ENCODE data around the gene SND1.

DNA sequence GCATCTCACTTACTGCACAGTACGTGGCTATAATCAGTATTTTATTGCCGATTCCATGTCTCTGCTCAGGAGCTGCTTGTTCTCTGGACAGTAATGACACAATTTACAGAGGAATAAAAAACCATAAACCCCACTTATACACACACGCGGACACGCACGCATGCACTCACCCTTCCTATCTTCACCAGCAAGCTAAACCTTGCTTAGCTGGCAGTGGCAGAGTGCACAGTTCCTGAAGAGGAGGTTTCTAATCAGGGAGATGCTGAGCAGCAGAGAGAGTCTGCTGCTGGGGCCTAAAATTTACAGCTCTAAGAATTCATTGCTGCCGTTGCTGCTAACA lies 66.3 kb downstream of the SND1 start:
- TF ChIP-seq POLR2A (IDR thresholded peaks at IDR 0.05), result no peak
- TF ChIP-seq, protein P1, sequence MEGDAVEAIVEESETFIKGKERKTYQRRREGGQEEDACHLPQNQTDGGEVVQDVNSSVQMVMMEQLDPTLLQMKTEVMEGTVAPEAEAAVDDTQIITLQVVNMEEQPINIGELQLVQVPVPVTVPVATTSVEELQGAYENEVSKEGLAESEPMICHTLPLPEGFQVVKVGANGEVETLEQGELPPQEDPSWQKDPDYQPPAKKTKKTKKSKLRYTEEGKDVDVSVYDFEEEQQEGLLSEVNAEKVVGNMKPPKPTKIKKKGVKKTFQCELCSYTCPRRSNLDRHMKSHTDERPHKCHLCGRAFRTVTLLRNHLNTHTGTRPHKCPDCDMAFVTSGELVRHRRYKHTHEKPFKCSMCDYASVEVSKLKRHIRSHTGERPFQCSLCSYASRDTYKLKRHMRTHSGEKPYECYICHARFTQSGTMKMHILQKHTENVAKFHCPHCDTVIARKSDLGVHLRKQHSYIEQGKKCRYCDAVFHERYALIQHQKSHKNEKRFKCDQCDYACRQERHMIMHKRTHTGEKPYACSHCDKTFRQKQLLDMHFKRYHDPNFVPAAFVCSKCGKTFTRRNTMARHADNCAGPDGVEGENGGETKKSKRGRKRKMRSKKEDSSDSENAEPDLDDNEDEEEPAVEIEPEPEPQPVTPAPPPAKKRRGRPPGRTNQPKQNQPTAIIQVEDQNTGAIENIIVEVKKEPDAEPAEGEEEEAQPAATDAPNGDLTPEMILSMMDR (IDR thresholded peaks at IDR 0.05), result no peak
